ENCODE results near the gene HNF1B. TPM values are rescaled to one million over a fixed set of nuclear protein-coding genes. Genes with fewer than 3 reads are reported as not detected.

HNF1B gene
- polyA plus RNA-seq, 1 of the 3 experiments (the other 2 are of a cell fraction) = not detected

DNA sequence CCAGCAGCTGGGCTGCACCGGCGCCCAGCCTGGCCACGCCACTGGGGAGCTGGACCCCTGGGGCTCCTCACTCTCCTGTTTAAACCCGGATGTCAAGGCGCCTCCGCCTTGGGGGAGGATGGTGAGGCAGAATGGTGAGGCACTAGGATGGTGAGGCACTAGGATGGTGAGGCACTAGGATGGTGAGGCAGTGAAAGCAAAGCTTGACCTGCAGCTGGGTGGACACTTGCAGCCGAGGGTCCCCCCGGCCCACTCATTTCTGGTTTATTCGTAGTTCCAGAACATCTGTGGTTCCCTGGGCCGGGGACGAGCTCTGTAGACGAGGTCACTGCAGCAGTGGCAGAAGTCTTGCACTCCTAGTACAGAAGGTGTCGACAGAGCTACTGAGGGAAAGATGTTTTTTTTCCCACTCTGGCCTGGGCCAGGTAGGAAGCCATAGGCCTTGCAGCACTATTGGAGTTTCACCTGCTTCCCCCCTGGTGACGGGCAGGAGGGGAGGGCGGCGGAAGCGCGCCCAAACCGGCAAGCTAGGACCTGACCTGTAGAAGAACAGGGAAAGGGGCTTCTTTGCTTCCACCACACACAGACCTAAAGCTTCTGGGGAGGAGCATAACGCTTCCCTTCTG is 1.1 kb upstream of the HNF1B start:
- H3K9me2 ChIP-seq = no peaks in the 10 kb centered on the region
- H3K27me3 ChIP-seq (ENCODE audit: insufficient read depth) = peaks cover 43% of the 10 kb centered on the region
- H2AFZ ChIP-seq (ENCODE audit: low read depth) = no peak overlapping the region
- TF ChIP-seq JUND (IDR thresholded peaks at IDR 0.05) (no peak), SMC3 (IDR thresholded peaks at IDR 0.05; ENCODE audit: low read depth, low read length) (no peak), CHD2 (IDR thresholded peaks at IDR 0.05; ENCODE audit: low read length, partially characterized antibody) (no peak), MEF2A (IDR thresholded peaks at IDR 0.05; ENCODE audit: borderline replicate concordance, low read depth) (no peak), PBX3 (IDR thresholded peaks at IDR 0.05) (no peak), RXRA (IDR thresholded peaks at IDR 0.05; ENCODE audit: borderline replicate concordance, low read depth) (no peak), TCF12 (IDR thresholded peaks at IDR 0.05) (no peak), RCOR1 (IDR thresholded peaks at IDR 0.05; ENCODE audit: low read length) (no peak), EZH2phosphoT487 (IDR thresholded peaks at IDR 0.05; ENCODE audit: borderline replicate concordance, low read depth) (no peak), REST (IDR thresholded peaks at IDR 0.05; ENCODE audit: low read depth, low read length) (no peak), NFIC (IDR thresholded peaks at IDR 0.05; ENCODE audit: borderline replicate concordance) (no peak), NRF1 (IDR thresholded peaks at IDR 0.05; ENCODE audit: low read depth, low read length) (no peak), ZBTB33 (IDR thresholded peaks at IDR 0.05; ENCODE audit: borderline replicate concordance, low read depth) (no peak)
- ChIA-PET POLR2A (no interaction called here), CTCF (interaction anchor here (1.4 kb wide), 1 partner anchor 25 kb away, joined by 3 read pairs; no protein-coding TSS in a partner anchor)
- H3K4me2 ChIP-seq = no peak overlapping the region
- no peak for DNase-seq
- H3K9me3 ChIP-seq = no peaks in the 10 kb centered on the region
- no peak overlapping the region for H3K9ac ChIP-seq
- no peaks in the 10 kb centered on the region for H3K79me2 ChIP-seq (ENCODE audit: insufficient read depth)
- no peak overlapping the region for H3K4me3 ChIP-seq (ENCODE audit: low read depth in 2 of 2, low read length in 1 of 2)
- no peaks in the 10 kb centered on the region for H4K20me1 ChIP-seq (ENCODE audit: insufficient read depth)
- no peak overlapping the region for H3K27ac ChIP-seq (ENCODE audit: low read depth in 2 of 2, low read length in 1 of 2)
- 35% methylated on average over 20 of the region's 20 CpGs for WGBS (ENCODE audit: low lambda C conversion rate)
- no peaks in the 10 kb centered on the region for H3K36me3 ChIP-seq (replicated peaks in 1 of 2; ENCODE audit: control insufficient read depth in 1 of 2, insufficient read depth in 2 of 2, low read length in 1 of 2)
- H3F3A ChIP-seq (replicated peaks; ENCODE audit: insufficient read depth) = no peaks in the 10 kb centered on the region
- peaks cover 0 to 6% of the 10 kb centered on the region in 2 experiments; a peak in 1 of 4 replicates for H3K4me1 ChIP-seq (ENCODE audit: control insufficient read depth in 1 of 2, insufficient read depth in 2 of 2, low read depth in 1 of 2, low read length in 1 of 2)

Data from SK-N-SH (cell line).